K562 (cell line): Measurements from ENCODE around the gene ECE2. TPM values are rescaled to one million over a fixed set of nuclear protein-coding genes. Genes with fewer than 3 reads are reported as not detected.

Experiments
- ATAC-seq: fragments of 200-7000 bp; cut with Tn5 transposase; 3 replicates; pipeline ENCODE4 v1.9.1; 2020; ENCODE audit warnings: moderate library complexity
- BruUV-seq: library from RNA; stranded (reverse); fragments of 400-500 nt; replicated peaks from 2 replicates; lab custom pipeline; 2021; lab: Mats Ljungman, UMichigan
- CTCF ChIA-PET: fragments of 300-600 bp; formaldehyde crosslinking; extraction: SDS; loops from one replicate; lab custom pipeline; 2021; ENCODE audit warnings: low intra/inter-chr PET ratio; lab: Yijun Ruan, JAX
- POLR2A ChIA-PET: fragments of 300-600, 350-650 bp; sonication (Branson Sonifier 250); formaldehyde crosslinking; extraction: SDS; loops from one replicate; lab custom pipeline; 2021; ENCODE audit warnings: antibody characterized with exemption, inconsistent platforms; lab: Yijun Ruan, JAX
- DNase-seq, 4 experiments: peaks; one replicate each; pipeline versions ENCODE4 v3.0.0 to v3.0.0-alpha.2; 2011 to 2018; ENCODE audit warnings: low spot score in 3 of 4, mixed read lengths in 3 of 4; ENCODE audit errors: extremely low read depth in 1 of 4
- FAIRE-seq: peaks from 2 replicates; lab custom pipeline; 2011; peaks lifted over from hg19 to GRCh38; lab: Jason Lieb, UNC
- H2AFZ ChIP-seq: 2 replicates; pipeline ENCODE4 v1.6.0; 2011; ENCODE audit warnings: low read depth, low read length, control low read depth, inconsistent platforms
- H3K27ac ChIP-seq: fragments of 200-600 bp; 3 replicates; pipeline ENCODE4 v1.8.0; 2011; ENCODE audit warnings: low read depth, mild to moderate bottlenecking, control low read depth, inconsistent platforms, low read length, moderate library complexity, mixed read lengths; ENCODE audit errors: extremely low read depth
- H3K27me3 ChIP-seq, 2 experiments: fragments of 300-600 bp in 1 of 2; 2 replicates in 1 of 2; 3 replicates in 1 of 2; pipeline versions ENCODE4 v1.6.0 to v1.8.0; 2011; ENCODE audit warnings: inconsistent platforms in 2 of 2, low read length in 2 of 2, mild to moderate bottlenecking in 1 of 2, mixed read lengths in 1 of 2, moderate library complexity in 1 of 2; ENCODE audit not compliant: control insufficient read depth in 2 of 2, insufficient read depth in 2 of 2
- H3K36me3 ChIP-seq: fragments of 300-600 bp; 3 replicates; pipeline ENCODE4 v1.8.0; 2011; ENCODE audit warnings: mild to moderate bottlenecking, low read length, inconsistent platforms; ENCODE audit not compliant: control insufficient read depth, insufficient read depth
- H3K4me1 ChIP-seq, 2 experiments: fragments of 200-600 bp in 1 of 2; replicated peaks in 1 of 2; 2 replicates in 1 of 2; 3 replicates in 1 of 2; pipeline versions ENCODE4 v1.5.1 to v1.8.0; 2011; ENCODE audit warnings: inconsistent platforms in 2 of 2, low read length in 2 of 2, mild to moderate bottlenecking in 1 of 2, mixed read lengths in 1 of 2, moderate library complexity in 1 of 2; ENCODE audit not compliant: control insufficient read depth in 2 of 2, insufficient read depth in 2 of 2
- H3K4me2 ChIP-seq: 2 replicates; pipeline ENCODE4 v1.6.1; 2011; ENCODE audit warnings: low read length, control low read depth, inconsistent platforms, mixed read lengths; ENCODE audit not compliant: insufficient read depth
- H3K4me3 ChIP-seq: fragments of 200-600 bp; sonication (generic), shearing (Covaris generic); 2 replicates; pipeline ENCODE4 v1.5.1; 2016; ENCODE audit warnings: control low read depth, inconsistent platforms
- H3K79me2 ChIP-seq: fragments of 200-600 bp; 3 replicates; pipeline ENCODE4 v1.8.0; 2011; ENCODE audit warnings: low read length, inconsistent platforms; ENCODE audit not compliant: control insufficient read depth, insufficient read depth
- H3K9ac ChIP-seq, 2 experiments: 2 replicates each; pipeline versions ENCODE4 v1.6.0 to v1.6.1; 2011; ENCODE audit warnings: low read depth in 2 of 2, low read length in 2 of 2, control low read depth in 1 of 2, inconsistent platforms in 1 of 2, mild to moderate bottlenecking in 1 of 2, mixed read lengths in 1 of 2; ENCODE audit not compliant: insufficient read depth in 1 of 2
- H3K9me1 ChIP-seq: one replicate; pipeline ENCODE4 v1.6.0; 2011; ENCODE audit warnings: inconsistent platforms, mild to moderate bottlenecking, low read length, moderate library complexity; ENCODE audit not compliant: control insufficient read depth, insufficient read depth
- H3K9me3 ChIP-seq: replicated peaks from 2 replicates; pipeline ENCODE4 v1.5.1; 2011; ENCODE audit warnings: low read depth, low read length, inconsistent platforms; ENCODE audit not compliant: control insufficient read depth, insufficient read depth
- H4K20me1 ChIP-seq: replicated peaks from 2 replicates; pipeline ENCODE4 v1.6.1; 2011; ENCODE audit warnings: low read length, inconsistent platforms, mixed read lengths; ENCODE audit not compliant: control insufficient read depth, insufficient read depth
- CTCF ChIP-seq, 3 experiments: IDR thresholded peaks in 2 of 3; conservative IDR thresholded peaks in 1 of 3; 2 replicates each; pipeline ENCODE4 v1.5.1; 2011 to 2012; ENCODE audit warnings: low read length in 3 of 3, mild to moderate bottlenecking in 3 of 3, control low read depth in 2 of 3, improper control_type of control experiment in 1 of 3, inconsistent platforms in 1 of 3, low read depth in 1 of 3, mixed read lengths in 1 of 3, moderate library complexity in 1 of 3; ENCODE audit not compliant: insufficient read depth in 2 of 3
- FOXP4 ChIP-seq: sonication (generic); formaldehyde crosslinking; IDR thresholded peaks from 2 replicates; pipeline ENCODE4 v1.8.0; 2022; ENCODE audit warnings: mild to moderate bottlenecking, missing genetic modification reagents, borderline replicate concordance
- GATA2 ChIP-seq: sonication (generic); formaldehyde crosslinking; IDR thresholded peaks from 2 replicates; pipeline ENCODE4 v1.4.0; 2020; ENCODE audit warnings: mild to moderate bottlenecking, missing genetic modification reagents
- WGBS: fragments of 100-300 bp; shearing (Covaris generic); methylation state at CpG from one replicate; pipeline ENCODE4 v1.1.6; 2016; ENCODE audit warnings: low coverage, mixed read lengths; ENCODE audit not compliant: insufficient coverage; ENCODE audit errors: missing lambda C conversion rate; 5-methylcytosine and 5-hydroxymethylcytosine counted together
- in situ Hi-C: fragments of 300-500 bp; cut with MboI; formaldehyde crosslinking; loops from 4 replicates; pipeline ENCODE4 v1.15.0; 2018; ENCODE audit warnings: inconsistent platforms, mixed read lengths
- intact Hi-C: fragments of 100-400 bp; cut with micrococcal nuclease; formaldehyde crosslinking; loops from 2 replicates; pipeline ENCODE4 v1.14.2; 2022
- polyA plus RNA-seq, 8 experiments: library from polyadenylated mRNA; depleted of rRNA in 4 of 8; stranded (reverse) in 5 of 8; unstranded in 3 of 8; fragments of >200 nt; fragmentation: Nextera tagmentation in 2 of 8; fragmentation: Illumina TruSeq in 1 of 8; extraction: Ambion mirVana in 2 of 8; extraction: Trizol in 1 of 8; gene quantifications; 2 replicates each; pipeline versions ENCODE4 v1.2.1 to v1.2.3, GENCODE V29; 2011 to 2014; ENCODE audit warnings: inconsistent platforms in 1 of 8, missing spikeins in 1 of 8
- total RNA-seq, 7 experiments: library from RNA; depleted of rRNA in 6 of 7; stranded (reverse); fragments of >200 nt in 6 of 7; fragmentation: Illumina TruSeq in 2 of 7; extraction: Trizol in 2 of 7; gene quantifications; 2 replicates each; pipeline versions ENCODE4 v1.2.1 to v1.2.3, GENCODE V29; 2011 to 2021; ENCODE audit warnings: low replicate concordance in 1 of 7

The ECE2 gene
- total and polyA plus RNA-seq, 9 of the 15 experiments (the other 6 are each of a cell fraction or from before 2014, with no cell fraction given) = not detected

GRCh38 chr3:184308744-184309143, 32.9 kb downstream of the ECE2 start:
- in situ Hi-C loops = no loop called here
- H3K36me3 ChIP-seq = peaks cover 58% of the 10 kb centered on the region
- TSS peak; percentile 36 for BruUV-seq

More at GRCh38 chr3:184308744-184309143, 32.9 kb downstream of the ECE2 start:
- H3K9ac ChIP-seq = no peak overlapping the region
- ATAC-seq (peak; percentile 68), DNase-seq (peak in 1 of 4 experiments; percentile 27), FAIRE-seq (no peak)
- 0 out of 2 replicates have a peak, but pooled peaks cover 5% of the 10 kb centered on the region for H4K20me1 ChIP-seq
- ChIA-PET POLR2A (interaction anchor here (0.7 kb wide), 1 partner anchor 9 kb away, joined by 3 read pairs; no protein-coding TSS in a partner anchor), CTCF (no interaction called here)
- no peaks in the 10 kb centered on the region for H3K9me3 ChIP-seq
- no peak overlapping the region for H3K4me3 ChIP-seq
- H2AFZ ChIP-seq = no peak overlapping the region
- TF ChIP-seq FOXP4 (CRISPR knock-in tag) (no peak), CTCF (IDR thresholded peaks at IDR 0.05 in 2 of 3, conservative IDR thresholded peaks at IDR 0.05 in 1 of 3; ENCODE audit: insufficient read depth in 2 of 3, low read depth in 1 of 3, low read length in 3 of 3) (peak in 2 of 3 experiments; percentile 36 to 37; a peak in 2 of 6 replicates), GATA2 (CRISPR knock-in tag) (0 out of 2 replicates have a peak, but pooled peaks have one; percentile 41)
- H3K4me2 ChIP-seq = no peak overlapping the region
- 53% methylated on average over 6 of the region's 7 CpGs for WGBS
- H3K4me1 ChIP-seq = peaks cover 0 to 3% of the 10 kb centered on the region in 2 experiments; a peak in 3 of 5 replicates
- no peak overlapping the region for H3K27ac ChIP-seq
- no peaks in the 10 kb centered on the region for H3K9me1 ChIP-seq
- intact Hi-C loops = no loop called here
- no peaks in the 10 kb centered on the region for H3K79me2 ChIP-seq
- H3K27me3 ChIP-seq = no peaks in the 10 kb centered on the region
